Measurements from ENCODE around the gene VDR.

Gene VDR

GRCh38 chr12:47904713-47905709 lies at the start of gene VDR:
Gene VDR (minus strand): TSS chr12:47904994. CDS start chr12:47879113, 25,881 bp downstream.
- peak; percentile 77 for DNase-seq

DNA sequence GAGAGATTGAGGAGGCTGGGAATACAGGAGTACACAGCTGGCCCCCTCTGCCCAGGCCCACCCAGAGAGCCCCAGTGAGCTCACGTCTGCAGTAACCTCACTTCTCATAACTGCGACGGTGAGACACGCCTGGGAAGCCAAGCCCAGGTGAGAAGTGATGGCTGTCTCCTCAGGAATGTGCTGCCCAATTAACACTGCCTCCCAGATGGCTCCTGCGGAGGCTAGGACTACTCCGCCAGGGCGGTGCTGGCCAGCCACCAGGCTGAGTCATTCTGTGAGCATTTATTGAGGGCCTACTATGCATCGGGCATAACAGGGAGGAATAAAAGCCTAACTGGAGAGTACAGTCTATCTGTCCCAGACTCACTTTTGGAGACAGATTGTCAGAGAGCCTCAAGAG lies 49.3 kb upstream of the VDR start:
- no peak for DNase-seq

DNA sequence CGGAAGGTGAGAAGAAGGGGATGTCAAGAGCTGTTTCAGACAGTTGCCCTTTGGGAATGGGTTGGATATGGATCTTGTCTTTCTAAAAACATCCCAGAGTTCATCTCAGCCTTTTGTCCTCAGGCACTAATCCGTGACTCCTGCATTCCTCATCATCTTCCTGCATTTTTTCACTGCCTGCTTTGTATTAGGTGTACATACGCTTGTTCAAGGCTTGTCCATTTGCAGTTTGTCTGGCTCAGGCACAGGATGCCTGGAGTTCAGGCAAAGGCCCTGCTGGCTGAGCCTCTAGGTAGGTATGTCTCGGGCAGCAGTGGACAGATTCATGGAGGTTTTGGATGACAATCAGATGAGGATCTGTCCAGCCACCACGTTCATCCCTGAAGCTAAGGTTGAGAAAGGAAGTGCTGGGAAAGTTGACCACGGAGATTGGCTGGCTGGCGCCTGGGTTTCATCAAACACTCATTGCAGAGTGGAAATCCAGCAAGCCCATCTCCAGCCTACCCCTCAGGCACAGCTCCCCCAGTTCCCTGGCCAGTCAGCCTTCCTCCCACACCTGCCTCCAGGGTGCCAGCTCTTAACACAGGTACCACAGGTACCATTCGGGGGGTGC lies 46.2 kb upstream of the VDR start:
- no peak for DNase-seq

GRCh38 chr12:47949441-47950341 lies 44.9 kb upstream of the VDR start:
- DNase-seq, result peak; percentile 81

DNA sequence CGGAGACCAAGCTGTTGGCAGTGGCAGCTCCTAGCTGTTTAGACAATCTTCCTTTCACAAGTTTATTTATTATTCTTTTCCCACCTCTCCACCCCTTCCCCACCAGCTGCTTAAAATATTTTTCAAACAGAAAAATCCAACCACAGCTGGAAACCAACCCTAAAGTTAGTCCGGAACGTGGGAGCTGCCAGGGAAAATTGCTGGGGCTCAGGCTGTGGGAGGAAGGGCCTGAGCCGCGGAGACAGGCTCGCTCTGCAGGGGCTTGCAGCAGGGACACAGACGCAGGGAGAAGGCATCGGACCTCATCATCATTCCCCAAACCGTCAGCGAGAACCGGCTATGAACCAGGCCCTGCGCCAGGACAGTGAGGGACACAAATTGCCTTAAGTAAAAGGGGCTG lies 42.5 kb upstream of the VDR start:
- no peak for DNase-seq

DNA sequence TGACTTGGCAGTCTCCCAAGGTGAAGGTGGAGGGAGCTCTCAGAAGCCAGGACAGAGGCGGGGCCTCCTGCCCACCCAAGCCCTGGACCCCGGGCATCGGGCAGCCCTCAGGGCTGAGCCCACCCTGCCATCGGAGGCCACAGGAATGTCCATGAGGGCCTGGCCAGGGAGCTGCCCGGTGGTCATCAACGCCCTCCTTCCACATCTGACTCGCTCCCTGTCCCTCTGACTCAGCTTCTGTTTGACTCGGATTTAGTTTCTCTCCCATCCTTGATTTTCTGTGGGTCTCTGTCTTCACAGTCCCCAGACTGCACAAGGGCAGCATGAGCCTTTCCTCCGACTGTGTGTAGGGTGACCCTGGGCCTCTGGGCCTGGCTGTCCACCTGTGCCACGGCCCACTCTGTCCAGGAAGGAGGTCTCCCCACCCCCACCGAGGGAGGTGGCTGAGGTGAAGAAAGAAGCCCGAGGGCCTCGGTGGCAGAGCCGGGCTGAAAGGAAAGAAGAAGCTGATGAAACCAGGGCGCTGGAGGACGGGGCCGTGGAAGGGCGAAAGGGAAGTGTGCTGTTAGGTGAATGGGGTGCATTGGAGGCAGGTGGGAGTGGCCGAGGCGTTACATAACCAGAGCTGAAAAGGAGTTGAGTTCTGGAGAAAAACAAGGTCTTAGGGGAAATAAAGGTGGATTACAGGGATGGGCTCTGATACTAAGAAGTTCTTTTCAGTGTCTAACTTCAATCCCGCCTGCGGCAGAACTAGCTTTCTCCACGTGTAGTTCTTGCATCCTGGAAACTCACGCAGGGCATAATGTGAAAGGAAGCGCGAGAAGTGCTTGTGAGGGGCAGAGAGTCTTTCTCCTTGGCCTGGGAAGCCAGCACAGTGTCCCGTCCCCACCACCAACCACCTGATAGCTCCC lies 41.9 kb upstream of the VDR start:
- DNase-seq, result no peak

GRCh38 chr12:47945341-47945728 lies 40.5 kb upstream of the VDR start:
- no peak for DNase-seq

GRCh38 chr12:47944685-47945340 lies 40.0 kb upstream of the VDR start:
- no peak for DNase-seq

- no peak for DNase-seq
Observed at GRCh38 chr12:47943623-47944340, 39.0 kb upstream of the VDR start.

- no peak for DNase-seq
Observed at GRCh38 chr12:47942614-47943225, 37.9 kb upstream of the VDR start.

DNA sequence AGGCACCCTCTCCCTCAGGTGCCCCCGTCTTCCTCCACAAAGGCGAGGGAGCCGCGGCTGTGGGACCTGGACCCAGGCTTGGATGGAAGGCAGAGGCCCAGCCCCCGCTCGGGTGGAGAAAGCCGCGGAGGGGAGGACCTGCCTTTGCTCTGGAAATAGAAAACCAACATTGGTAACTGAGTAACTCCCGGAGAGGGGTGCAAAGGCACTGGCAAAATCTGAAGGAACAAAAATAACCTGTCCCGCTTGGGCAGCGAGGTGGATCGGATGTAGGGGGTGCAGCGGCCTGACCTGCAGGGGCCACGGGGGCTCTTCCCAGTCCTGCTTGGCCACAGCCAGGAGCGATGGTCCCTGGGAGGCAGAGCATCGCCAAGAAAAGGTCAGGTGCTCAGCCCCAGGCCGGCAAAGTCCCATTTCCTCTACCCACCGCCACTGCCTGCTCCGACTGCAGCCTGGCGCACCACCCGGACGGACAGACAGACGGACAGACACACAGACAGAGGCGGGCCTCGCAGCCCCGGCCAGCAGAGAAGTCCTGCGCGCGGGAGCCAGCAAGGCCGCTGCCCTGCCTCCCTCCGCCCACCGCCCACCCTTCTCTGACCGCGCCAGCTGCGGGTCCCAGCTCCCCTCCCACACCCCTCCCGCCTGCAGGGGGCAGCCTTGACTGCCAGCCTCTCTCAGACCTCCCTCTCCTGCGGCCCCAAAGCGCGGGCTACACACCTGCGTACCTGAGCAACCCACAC lies 37.2 kb upstream of the VDR start:
- DNase-seq, result peak; percentile 64

- no peak for DNase-seq
Observed at GRCh38 chr12:47941475-47941780, 36.6 kb upstream of the VDR start.

DNA sequence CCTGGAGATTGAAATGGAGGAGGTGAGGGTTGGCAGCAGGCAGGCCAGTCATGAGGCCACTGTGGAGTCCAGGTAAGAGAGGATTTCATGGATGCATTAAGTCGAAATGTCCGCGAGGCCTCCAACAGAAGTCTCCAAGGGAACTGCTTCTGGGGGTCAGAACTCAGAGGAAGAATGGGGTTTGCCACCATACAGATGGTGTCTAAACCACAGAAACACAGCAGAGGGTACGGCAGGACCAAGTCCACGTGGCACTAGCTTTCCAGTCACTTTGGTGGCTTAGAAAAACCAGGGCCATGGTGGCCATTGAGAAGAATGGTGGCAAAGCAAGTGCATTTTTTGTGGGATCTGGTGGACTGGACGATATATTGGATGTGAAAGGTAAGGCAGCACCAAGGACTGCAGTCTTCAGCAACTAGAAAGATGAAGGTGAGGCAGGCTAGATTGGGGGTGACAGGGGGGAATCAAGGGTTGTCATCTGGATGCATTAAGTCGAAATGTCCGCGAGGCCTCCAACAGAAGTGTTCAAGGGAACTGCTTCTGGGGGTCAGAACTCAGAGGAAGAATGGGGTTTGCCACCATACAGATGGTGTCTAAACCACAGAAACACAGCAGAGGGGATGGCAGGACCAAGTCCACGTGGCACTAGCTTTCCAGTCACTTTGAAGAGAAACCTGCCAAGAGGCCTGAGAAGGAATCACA lies 36.1 kb upstream of the VDR start:
- DNase-seq, result no peak

GRCh38 chr12:47939009-47939601 lies 34.3 kb upstream of the VDR start:
- DNase-seq, result no peak

DNA sequence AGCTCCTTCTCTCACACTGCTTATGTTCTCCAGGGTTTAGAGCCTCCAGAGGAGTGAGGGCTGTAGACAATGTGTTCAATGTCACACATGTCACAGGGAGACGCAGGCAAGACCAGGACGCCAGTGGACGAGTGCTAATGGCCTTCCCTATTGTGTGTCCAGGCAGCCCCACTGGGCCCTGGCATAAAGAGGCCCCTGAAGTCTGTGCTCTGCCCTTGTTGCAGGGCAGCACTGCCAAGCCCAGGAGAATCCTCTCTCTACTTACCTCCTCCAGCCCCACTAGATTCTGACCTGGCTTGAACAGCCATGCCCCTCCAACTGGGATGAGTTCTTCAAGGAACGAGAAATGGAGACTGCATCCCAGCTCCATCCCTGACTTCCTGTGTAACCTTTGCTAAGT lies 33.8 kb upstream of the VDR start:
- no peak for DNase-seq

DNA sequence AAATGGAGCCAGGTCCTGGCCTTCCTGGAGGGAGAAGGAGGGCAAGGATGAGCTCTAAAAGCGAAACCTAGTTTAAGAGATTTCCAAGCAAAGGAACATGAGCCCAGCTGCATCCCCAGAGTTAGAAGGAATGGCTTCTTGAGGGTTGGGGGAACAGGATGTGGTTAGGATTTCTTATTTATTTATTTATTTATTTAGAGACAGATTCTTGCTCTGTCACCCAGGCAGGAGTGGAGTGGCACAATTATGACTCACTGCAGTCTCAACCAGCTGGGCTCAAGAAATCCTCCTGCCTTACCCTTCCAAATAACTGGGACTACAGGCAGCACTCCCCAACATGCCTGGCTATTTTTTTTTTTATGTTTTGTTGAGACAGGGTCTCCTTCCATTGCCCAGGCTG lies 33.3 kb upstream of the VDR start:
- DNase-seq, result no peak

GRCh38 chr12:47935184-47935583 lies 30.4 kb upstream of the VDR start:
- no peak for DNase-seq

DNA sequence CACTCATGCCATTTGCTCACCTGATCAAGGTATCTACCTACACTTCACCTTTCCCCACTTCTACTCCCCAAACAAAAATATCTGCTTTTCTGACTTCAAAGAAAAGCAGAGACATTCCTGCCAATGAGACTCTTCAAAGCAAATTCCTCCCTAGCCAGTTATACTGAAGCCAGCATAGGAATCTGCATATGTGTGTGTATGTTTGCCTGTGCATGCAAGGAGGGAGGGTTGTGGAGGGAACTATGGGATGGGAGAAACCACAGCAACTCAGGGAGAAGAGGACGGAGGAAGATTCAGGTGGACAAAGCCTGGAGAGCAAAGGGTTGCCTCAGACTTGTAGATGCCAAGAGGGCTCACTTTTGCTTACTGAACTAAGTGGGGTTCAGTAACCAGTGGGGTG lies 26.4 kb upstream of the VDR start:
- DNase-seq, result no peak

- DNase-seq, result no peak
Observed at GRCh38 chr12:47930634-47931033, 25.8 kb upstream of the VDR start.
